ENCODE measurements around the gene WNT4. TPM values are rescaled to one million over a fixed set of nuclear protein-coding genes. Genes with fewer than 3 reads are reported as not detected.

Gene WNT4
- polyA plus RNA-seq, 2 of the 4 experiments (the other 2 are of a cell fraction): 0.23 to 0.62 TPM

DNA sequence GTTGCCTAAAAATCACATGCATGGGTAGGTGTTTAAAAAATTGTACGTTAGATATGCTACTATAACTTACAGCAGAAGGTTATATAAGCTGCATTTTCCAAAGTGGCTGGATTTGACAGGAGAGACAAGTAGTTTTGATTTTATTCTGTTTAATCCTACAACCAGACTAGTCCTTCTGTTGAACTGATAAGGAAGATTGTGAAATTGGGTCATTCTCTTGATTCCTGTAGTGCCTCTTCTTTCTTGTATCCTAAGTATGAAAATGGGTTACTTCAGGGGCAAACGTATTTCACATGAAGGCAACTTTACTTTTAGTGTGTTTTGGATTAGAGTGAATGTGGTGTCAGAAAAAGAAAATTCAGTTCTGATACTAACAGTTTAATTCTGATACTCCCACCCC lies 71.4 kb downstream of the WNT4 start:
- FAIRE-seq: no peak
- TF ChIP-seq, protein P1, sequence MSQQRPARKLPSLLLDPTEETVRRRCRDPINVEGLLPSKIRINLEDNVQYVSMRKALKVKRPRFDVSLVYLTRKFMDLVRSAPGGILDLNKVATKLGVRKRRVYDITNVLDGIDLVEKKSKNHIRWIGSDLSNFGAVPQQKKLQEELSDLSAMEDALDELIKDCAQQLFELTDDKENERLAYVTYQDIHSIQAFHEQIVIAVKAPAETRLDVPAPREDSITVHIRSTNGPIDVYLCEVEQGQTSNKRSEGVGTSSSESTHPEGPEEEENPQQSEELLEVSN (IDR thresholded peaks at IDR 0.05; ENCODE audit: borderline replicate concordance, low read depth): no peak
- no peak for TF ChIP-seq RFX5 (IDR thresholded peaks at IDR 0.05)
- TF ChIP-seq MYC (IDR thresholded peaks at IDR 0.05; ENCODE audit: borderline replicate concordance, low read length): no peak
- TF ChIP-seq, protein P2, sequence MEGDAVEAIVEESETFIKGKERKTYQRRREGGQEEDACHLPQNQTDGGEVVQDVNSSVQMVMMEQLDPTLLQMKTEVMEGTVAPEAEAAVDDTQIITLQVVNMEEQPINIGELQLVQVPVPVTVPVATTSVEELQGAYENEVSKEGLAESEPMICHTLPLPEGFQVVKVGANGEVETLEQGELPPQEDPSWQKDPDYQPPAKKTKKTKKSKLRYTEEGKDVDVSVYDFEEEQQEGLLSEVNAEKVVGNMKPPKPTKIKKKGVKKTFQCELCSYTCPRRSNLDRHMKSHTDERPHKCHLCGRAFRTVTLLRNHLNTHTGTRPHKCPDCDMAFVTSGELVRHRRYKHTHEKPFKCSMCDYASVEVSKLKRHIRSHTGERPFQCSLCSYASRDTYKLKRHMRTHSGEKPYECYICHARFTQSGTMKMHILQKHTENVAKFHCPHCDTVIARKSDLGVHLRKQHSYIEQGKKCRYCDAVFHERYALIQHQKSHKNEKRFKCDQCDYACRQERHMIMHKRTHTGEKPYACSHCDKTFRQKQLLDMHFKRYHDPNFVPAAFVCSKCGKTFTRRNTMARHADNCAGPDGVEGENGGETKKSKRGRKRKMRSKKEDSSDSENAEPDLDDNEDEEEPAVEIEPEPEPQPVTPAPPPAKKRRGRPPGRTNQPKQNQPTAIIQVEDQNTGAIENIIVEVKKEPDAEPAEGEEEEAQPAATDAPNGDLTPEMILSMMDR (IDR thresholded peaks at IDR 0.05): no peak
- TF ChIP-seq, protein P3, sequence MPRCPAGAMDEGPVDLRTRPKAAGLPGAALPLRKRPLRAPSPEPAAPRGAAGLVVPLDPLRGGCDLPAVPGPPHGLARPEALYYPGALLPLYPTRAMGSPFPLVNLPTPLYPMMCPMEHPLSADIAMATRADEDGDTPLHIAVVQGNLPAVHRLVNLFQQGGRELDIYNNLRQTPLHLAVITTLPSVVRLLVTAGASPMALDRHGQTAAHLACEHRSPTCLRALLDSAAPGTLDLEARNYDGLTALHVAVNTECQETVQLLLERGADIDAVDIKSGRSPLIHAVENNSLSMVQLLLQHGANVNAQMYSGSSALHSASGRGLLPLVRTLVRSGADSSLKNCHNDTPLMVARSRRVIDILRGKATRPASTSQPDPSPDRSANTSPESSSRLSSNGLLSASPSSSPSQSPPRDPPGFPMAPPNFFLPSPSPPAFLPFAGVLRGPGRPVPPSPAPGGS (IDR thresholded peaks at IDR 0.05): no peak
- no peak for TF ChIP-seq RAD21 (conservative IDR thresholded peaks at IDR 0.05 in 1 of 2, IDR thresholded peaks at IDR 0.05 in 1 of 2)
- TF ChIP-seq POLR2A (IDR thresholded peaks at IDR 0.05; ENCODE audit: low read length): no peak
- TF ChIP-seq, protein P4, sequence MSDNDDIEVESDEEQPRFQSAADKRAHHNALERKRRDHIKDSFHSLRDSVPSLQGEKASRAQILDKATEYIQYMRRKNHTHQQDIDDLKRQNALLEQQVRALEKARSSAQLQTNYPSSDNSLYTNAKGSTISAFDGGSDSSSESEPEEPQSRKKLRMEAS (IDR thresholded peaks at IDR 0.05): no peak
- no peak for TF ChIP-seq ZFP36 (IDR thresholded peaks at IDR 0.05; ENCODE audit: borderline replicate concordance, partially characterized antibody)
- no peak for TF ChIP-seq HOXB13 (CRISPR knock-in tag; IDR thresholded peaks at IDR 0.05; ENCODE audit: low read depth)
- TF ChIP-seq TFCP2L1 (CRISPR knock-in tag; IDR thresholded peaks at IDR 0.05): no peak
- TF ChIP-seq RCOR1 (IDR thresholded peaks at IDR 0.05; ENCODE audit: low read depth, low read length): no peak
- Histone ChIP-seq H3K27ac (no peak overlapping the region), H3K4me2 (no peak overlapping the region), H3K4me1 (peaks cover 16% of the 10 kb centered on the region), H3K9me3 (no peaks in the 10 kb centered on the region), H3K4me3 (no peak overlapping the region)
- POLR2A ChIA-PET: no interaction called here
- 92% methylated on average over 2 of the region's 2 CpGs for WGBS (ENCODE audit: missing lambda C conversion rate)
- CTCF ChIA-PET: no interaction called here
- no peak for ATAC-seq
- no peak for DNase-seq (ENCODE audit: low read depth in 1 of 2, low spot score in 1 of 2)

Other genes with a start within 250 kb of the WNT4 start
- gene HSPG2, start 205.8 kb downstream of the WNT4 start, polyA plus RNA-seq (2011; rRNA removed): 7.0 and 8.3 TPM in 2 replicates
- gene HSPG2, start 205.8 kb downstream of the WNT4 start, polyA plus RNA-seq (2017; fragmentation: RNase III; extraction: RNeasy Plus Mini Kit Qiagen cat#74134 plus additional on column Dnase treatment): 42.7 to 51.6 TPM (median 43.5 TPM) in 3 replicates
- not detected in 2 replicates for gene CELA3B, start 166.1 kb downstream of the WNT4 start, polyA plus RNA-seq (2011; rRNA removed)
- gene CELA3B, start 166.1 kb downstream of the WNT4 start, polyA plus RNA-seq (2017; fragmentation: RNase III; extraction: RNeasy Plus Mini Kit Qiagen cat#74134 plus additional on column Dnase treatment): not detected in 3 replicates
- not detected in 2 replicates for gene CELA3A, start 141.4 kb downstream of the WNT4 start, polyA plus RNA-seq (2011; rRNA removed)
- not detected in 3 replicates for gene CELA3A, start 141.4 kb downstream of the WNT4 start, polyA plus RNA-seq (2017; fragmentation: RNase III; extraction: RNeasy Plus Mini Kit Qiagen cat#74134 plus additional on column Dnase treatment)
- gene CDC42, start 90.4 kb downstream of the WNT4 start, polyA plus RNA-seq (2011; rRNA removed): 212 and 251 TPM in 2 replicates
- 151 to 159 TPM (median 155 TPM) in 3 replicates for gene CDC42, start 90.4 kb downstream of the WNT4 start, polyA plus RNA-seq (2017; fragmentation: RNase III; extraction: RNeasy Plus Mini Kit Qiagen cat#74134 plus additional on column Dnase treatment)

Data from A549 (cell line).